BE2C (cell line): ENCODE results near the gene RNASE1. TPM values are rescaled to one million over a fixed set of nuclear protein-coding genes. Genes with fewer than 3 reads are reported as not detected.

ENCODE experiments used
- DNase-seq: peaks from one replicate; pipeline ENCODE4 v3.0.0-alpha.2; 2020
- H3K27me3 ChIP-seq: fragments of 250-450 bp; sonication (Bioruptor Pico); 2 replicates; pipeline ENCODE4 v1.5.1; 2020; ENCODE audit warnings: mild to moderate bottlenecking
- H3K36me3 ChIP-seq: fragments of 250-450 bp; sonication (Bioruptor Pico); 2 replicates; pipeline ENCODE4 v1.5.1; 2020; ENCODE audit warnings: mild to moderate bottlenecking
- H3K4me1 ChIP-seq: fragments of 250-450 bp; sonication (Bioruptor Pico); 2 replicates; pipeline ENCODE4 v1.5.1; 2020
- H3K4me3 ChIP-seq: 2 replicates; pipeline ENCODE4 v1.5.1; 2011; ENCODE audit warnings: low read depth, low read length
- H3K9me3 ChIP-seq: fragments of 250-450 bp; sonication (Bioruptor Pico); 2 replicates; pipeline ENCODE4 v1.5.1; 2020
- CTCF ChIP-seq: IDR thresholded peaks from 2 replicates; pipeline ENCODE4 v1.5.1; 2012; ENCODE audit warnings: mild to moderate bottlenecking, low read depth, low read length
- polyA plus RNA-seq: library from polyadenylated mRNA; unstranded; fragments of >200 nt; gene quantifications from one replicate; pipeline ENCODE4 v1.2.1, GENCODE V29; 2012; ENCODE audit warnings: low read depth, missing spikeins; ENCODE audit not compliant: insufficient read length, insufficient read depth

The RNASE1 gene
- polyA plus RNA-seq: not detected

GRCh38 chr14:20802341-20803084, at the start of gene RNASE1:
RNASE1 (minus strand) TSS chr14:20802844; CDS start chr14:20802068, 776 bp downstream.
- Histone ChIP-seq H3K27me3 (peaks cover 71% of the 10 kb centered on the region), H3K9me3 (no peaks in the 10 kb centered on the region), H3K4me1 (no peaks in the 10 kb centered on the region), H3K36me3 (no peaks in the 10 kb centered on the region), H3K4me3 (no peak within 1 kb of the TSS)
- DNase-seq: no peak
- no peak for TF ChIP-seq CTCF

GRCh38 chr14:20848955-20849570, 46.4 kb upstream of the RNASE1 start:
- no peak for TF ChIP-seq CTCF
- DNase-seq: no peak
- no peaks in the 10 kb centered on the region for H3K36me3 ChIP-seq
- peaks cover 62% of the 10 kb centered on the region for H3K27me3 ChIP-seq
- H3K4me3 ChIP-seq: no peak overlapping the region
- no peaks in the 10 kb centered on the region for H3K9me3 ChIP-seq
- H3K4me1 ChIP-seq: no peaks in the 10 kb centered on the region

GRCh38 chr14:20848316-20848954, 45.8 kb upstream of the RNASE1 start:
- H3K4me3 ChIP-seq: no peak overlapping the region
- H3K4me1 ChIP-seq: no peaks in the 10 kb centered on the region
- H3K36me3 ChIP-seq: no peaks in the 10 kb centered on the region
- TF ChIP-seq CTCF: no peak
- no peak for DNase-seq
- no peaks in the 10 kb centered on the region for H3K9me3 ChIP-seq
- peaks cover 61% of the 10 kb centered on the region for H3K27me3 ChIP-seq

GRCh38 chr14:20846560-20846959, 43.9 kb upstream of the RNASE1 start:
- no peak overlapping the region for H3K4me3 ChIP-seq
- no peaks in the 10 kb centered on the region for H3K9me3 ChIP-seq
- no peak for DNase-seq
- no peak for TF ChIP-seq CTCF
- no peaks in the 10 kb centered on the region for H3K36me3 ChIP-seq
- no peaks in the 10 kb centered on the region for H3K4me1 ChIP-seq
- peaks cover 46% of the 10 kb centered on the region for H3K27me3 ChIP-seq

GRCh38 chr14:20841096-20841495, 38.5 kb upstream of the RNASE1 start:
- Histone ChIP-seq H3K9me3 (no peaks in the 10 kb centered on the region), H3K4me1 (no peaks in the 10 kb centered on the region), H3K4me3 (no peak overlapping the region), H3K36me3 (no peaks in the 10 kb centered on the region), H3K27me3 (peaks cover 23% of the 10 kb centered on the region)
- DNase-seq: no peak
- no peak for TF ChIP-seq CTCF
